Natural killer cell treated with Interleukin-12 subunit alpha and Interleukin-12 subunit beta and Interleukin-15 and Interleukin-18, amount 100 ng/mL, for 72 hours (primary cell): ENCODE measurements around the gene INCA1. TPM values are rescaled to one million over a fixed set of nuclear protein-coding genes. Genes with fewer than 3 reads are reported as not detected.
"Not testable (repeated sequence)": the region's sequence is repeated elsewhere in the genome, so short reads cannot be mapped to it uniquely, and the experiment has no call there.

Experiments used
- ATAC-seq, 2 donors: fragments of 150-1000 bp; cut with Tn5 transposase in 1 of 2; sonication (Bioruptor Pico), chemical (Tn5 transposase) in 1 of 2; 2 replicates each; pipeline ENCODE4 v1.10.0; 2021
- DNase-seq: peaks from one replicate; pipeline ENCODE4 v3.0.0; 2022; ENCODE audit warnings: low spot score
- H3K27ac Mint-ChIP-seq, 2 donors: 1 replicate in 1 of 2; 2 replicates in 1 of 2; pipeline ENCODE4 v1.8.0; 2022; ENCODE audit warnings: mixed read lengths in 2 of 2, mild to moderate bottlenecking in 1 of 2, moderate library complexity in 1 of 2
- H3K27me3 Mint-ChIP-seq, 2 donors: 1 replicate in 1 of 2; 2 replicates in 1 of 2; pipeline ENCODE4 v1.8.0; 2022; ENCODE audit warnings: mixed read lengths in 2 of 2
- H3K36me3 Mint-ChIP-seq: one replicate; pipeline ENCODE4 v1.8.0; 2022; ENCODE audit warnings: mixed read lengths
- H3K4me1 Mint-ChIP-seq, 2 donors: 1 replicate in 1 of 2; 2 replicates in 1 of 2; pipeline ENCODE4 v1.8.0; 2022; ENCODE audit warnings: low read depth in 2 of 2, mixed read lengths in 2 of 2, mild to moderate bottlenecking in 1 of 2
- H3K4me3 Mint-ChIP-seq: one replicate; pipeline ENCODE4 v1.8.0; 2022; ENCODE audit warnings: mixed read lengths
- H3K9me3 Mint-ChIP-seq: 2 replicates; pipeline ENCODE4 v1.8.0; 2022; ENCODE audit warnings: mixed read lengths
- total RNA-seq, 2 donors: library from RNA; stranded (reverse); gene quantifications; one replicate each; pipeline ENCODE4 v1.2.3, GENCODE V29; 2022

The INCA1 gene, protein sequence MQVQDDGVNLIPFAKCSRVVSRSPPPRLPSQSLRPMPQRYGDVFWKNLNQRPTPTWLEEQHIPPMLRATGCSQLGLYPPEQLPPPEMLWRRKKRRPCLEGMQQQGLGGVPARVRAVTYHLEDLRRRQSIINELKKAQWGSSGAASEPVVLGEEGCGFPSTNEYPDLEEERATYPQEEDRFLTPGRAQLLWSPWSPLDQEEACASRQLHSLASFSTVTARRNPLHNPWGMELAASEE
- total RNA-seq, result under 1 TPM; 0.31 to 0.56 TPM

DNA sequence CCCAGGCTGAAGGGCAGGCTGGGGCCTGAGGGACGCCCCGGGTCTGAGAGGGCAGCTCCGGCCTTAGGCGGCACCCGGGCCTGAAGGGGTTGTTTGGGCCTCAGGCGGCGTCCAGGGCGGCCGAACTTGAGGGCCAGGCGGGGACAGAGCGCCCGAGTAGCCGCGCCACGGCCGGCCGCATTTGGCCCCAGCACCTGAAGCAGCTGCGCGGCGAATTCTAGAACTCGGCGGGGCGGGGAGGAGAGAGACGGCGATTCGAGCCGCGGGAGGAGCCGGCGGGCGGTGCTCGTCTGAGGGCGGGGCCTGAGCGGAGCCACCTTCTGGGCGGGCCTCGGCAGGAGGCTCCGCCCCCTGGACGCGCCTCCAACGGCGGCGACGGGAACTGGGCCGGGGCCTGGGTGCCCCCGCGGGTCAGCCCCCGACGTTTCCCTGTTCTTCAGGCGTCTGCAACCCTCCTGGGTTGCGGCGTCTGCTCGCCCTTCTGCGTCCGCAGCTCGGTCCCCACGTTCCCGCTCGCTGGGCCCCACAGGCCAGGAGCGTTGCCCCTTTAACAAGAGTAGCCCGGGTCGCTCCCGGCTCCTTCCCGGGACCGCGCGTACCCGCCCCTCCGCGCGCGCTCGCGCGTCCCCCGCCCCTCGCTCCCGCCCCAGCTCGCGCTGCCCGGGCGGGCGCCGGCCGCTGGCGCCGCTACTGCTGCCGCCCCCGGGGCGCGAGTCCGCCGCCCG lies at the start of gene INCA1, which contains the start of gene KIF1C:
INCA1 (minus strand) TSS at position 221 of the 725 bp plus-strand sequence. CDS start 3,085 bp downstream, outside the sequence.
KIF1C (plus strand) TSS at position 649 of the 725 bp plus-strand sequence. CDS start 2,297 bp downstream, outside the sequence.
- Mint-ChIP-seq H3K4me3 (peak within 1 kb of the TSS; percentile 83), H3K27me3 (peaks cover 0 to 6% of the 10 kb centered on the region in 2 donors), H3K27ac (peak within 1 kb of the TSS; percentile 17 to 80), H3K4me1 (peaks cover 17 to 21% of the 10 kb centered on the region in 2 donors), H3K9me3 (no peaks in the 10 kb centered on the region), H3K36me3 (no peaks in the 10 kb centered on the region)
- DNase-seq (peak; percentile 92), ATAC-seq (peak; percentile 96 to 98)

DNA sequence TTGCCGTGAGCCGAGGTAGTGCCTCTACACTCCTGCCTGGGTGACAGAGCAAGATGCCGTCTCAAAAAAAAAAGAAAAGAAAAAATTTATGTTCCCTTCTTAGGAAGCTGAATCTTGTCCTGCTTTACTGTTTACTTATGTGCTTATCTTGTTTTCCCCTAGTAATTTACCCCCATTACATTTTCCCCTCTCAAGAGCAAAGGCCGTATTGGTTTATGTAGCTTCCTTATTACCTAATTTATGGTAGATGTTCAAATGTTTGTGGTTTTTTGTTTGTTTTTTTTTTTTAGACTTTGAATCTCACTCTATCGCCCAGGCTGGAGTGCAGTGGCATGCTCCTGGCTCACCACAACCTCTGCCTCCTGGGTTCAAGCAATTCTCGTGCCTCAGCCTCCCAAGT lies 48.2 kb upstream of the INCA1 start:
- H3K4me1 Mint-ChIP-seq, result peaks cover 8 to 13% of the 10 kb centered on the region in 2 donors
- H3K27me3 Mint-ChIP-seq, result no peaks in the 10 kb centered on the region

DNA sequence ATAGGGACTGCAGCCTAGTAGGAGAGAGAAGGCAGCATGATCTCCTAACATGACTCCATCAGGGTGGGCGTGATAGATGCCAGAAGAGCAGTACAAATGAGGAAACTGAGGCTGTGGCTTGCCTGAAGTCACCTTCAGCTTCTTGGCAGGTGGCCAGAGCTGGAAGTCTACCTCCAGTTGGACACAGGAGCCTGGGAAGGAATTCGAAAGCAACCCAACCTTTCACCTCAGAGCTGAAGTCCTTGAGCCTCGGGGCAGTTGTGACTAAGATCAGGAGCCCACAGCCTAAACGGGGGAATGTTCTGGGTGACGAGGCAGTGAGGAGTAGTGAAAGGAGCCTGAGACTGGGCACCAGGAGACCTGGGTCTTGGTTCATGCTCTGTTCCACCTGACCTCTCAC lies 47.3 kb upstream of the INCA1 start:
- ATAC-seq (no peak), DNase-seq (no peak)
- H3K4me1 Mint-ChIP-seq, result peaks cover 8 to 12% of the 10 kb centered on the region in 2 donors
- no peaks in the 10 kb centered on the region for H3K9me3 Mint-ChIP-seq
- no peak overlapping the region for H3K4me3 Mint-ChIP-seq
- H3K27me3 Mint-ChIP-seq, result no peaks in the 10 kb centered on the region
- no peaks in the 10 kb centered on the region for H3K36me3 Mint-ChIP-seq
- H3K27ac Mint-ChIP-seq, result no peak overlapping the region

More for the DNA sequence above, 48.2 kb upstream of the INCA1 start:
- Mint-ChIP-seq H3K4me3 (no peak overlapping the region), H3K27ac (no peak overlapping the region), H3K36me3 (no peaks in the 10 kb centered on the region), H3K9me3 (no peaks in the 10 kb centered on the region)
- no peak for ATAC-seq
- no peak for DNase-seq

DNA sequence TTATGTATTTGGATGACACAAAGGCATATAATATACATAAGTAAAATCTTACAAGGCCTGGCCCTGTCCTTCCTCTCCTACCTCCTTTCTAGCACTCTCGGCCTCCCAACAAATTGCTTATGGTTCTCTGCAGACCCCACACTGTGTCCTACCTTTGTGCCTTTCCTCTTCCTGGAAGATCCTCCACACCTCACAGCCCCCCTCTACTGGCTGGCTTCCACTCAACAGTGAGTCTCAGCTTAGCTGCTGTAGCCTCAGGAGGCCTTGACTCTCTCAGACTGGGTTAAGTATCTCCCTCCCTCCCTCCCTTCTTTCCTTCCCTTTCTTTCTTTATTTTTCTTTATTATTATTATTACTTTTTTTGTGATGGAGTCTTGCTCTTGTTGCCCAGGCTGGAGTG lies 46.2 kb upstream of the INCA1 start:
- peak overlapping the region in 1 of 2 donors; percentile 55 for H3K27ac Mint-ChIP-seq
- no peaks in the 10 kb centered on the region for H3K36me3 Mint-ChIP-seq
- H3K4me3 Mint-ChIP-seq, result no peak overlapping the region
- H3K9me3 Mint-ChIP-seq, result no peaks in the 10 kb centered on the region
- ATAC-seq (no peak), DNase-seq (no peak)
- H3K4me1 Mint-ChIP-seq, result peaks cover 8% of the 10 kb centered on the region in 2 donors
- no peaks in the 10 kb centered on the region for H3K27me3 Mint-ChIP-seq

DNA sequence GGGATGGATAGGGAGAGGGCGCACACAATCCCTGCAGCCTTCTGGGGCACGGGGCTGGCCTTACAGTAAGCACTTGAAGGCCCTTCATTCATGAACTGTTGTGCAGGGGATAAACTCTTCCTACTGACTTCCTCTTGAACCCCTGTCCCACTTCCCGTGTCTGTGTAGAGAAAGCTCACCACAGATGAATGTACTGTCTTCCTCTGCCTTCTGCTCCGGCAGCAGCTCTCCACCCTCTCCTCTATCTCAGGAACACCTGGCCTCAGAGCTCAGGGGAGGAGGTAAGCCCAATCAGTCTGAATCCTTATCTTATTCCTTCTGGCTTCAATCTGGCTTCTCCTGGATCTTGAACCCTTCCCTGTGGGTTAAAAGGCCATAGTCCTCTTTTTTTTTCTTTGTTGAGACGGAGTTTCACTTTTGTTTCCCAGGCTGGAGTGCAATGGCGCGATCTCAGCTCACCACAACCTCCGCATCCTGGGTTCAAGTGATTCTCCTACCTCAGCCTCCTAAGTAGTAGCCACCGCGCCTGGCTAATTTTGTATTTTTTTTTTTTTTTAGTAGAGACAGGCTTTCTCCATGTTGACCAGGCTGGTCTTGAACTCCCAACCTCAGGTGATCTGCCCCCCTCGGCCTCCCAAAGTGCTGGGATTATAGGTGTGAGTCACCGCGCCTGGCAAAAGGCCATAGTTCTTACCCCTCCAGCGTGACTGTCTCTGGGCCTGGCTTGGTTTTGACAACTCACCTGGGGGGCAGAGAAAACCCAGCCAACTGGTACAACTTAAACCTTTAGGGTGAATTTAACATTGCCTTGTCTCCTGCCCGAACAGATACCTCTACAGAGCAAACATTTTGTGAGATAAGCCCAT lies 45.1 kb upstream of the INCA1 start:
- H3K27ac Mint-ChIP-seq, result peak overlapping the region; percentile 52 to 55
- DNase-seq, result no peak
- no peaks in the 10 kb centered on the region for H3K36me3 Mint-ChIP-seq
- peaks cover 5 to 8% of the 10 kb centered on the region in 2 donors for H3K4me1 Mint-ChIP-seq
- peak overlapping the region; percentile 61 for H3K4me3 Mint-ChIP-seq
- H3K9me3 Mint-ChIP-seq, result no peaks in the 10 kb centered on the region
- H3K27me3 Mint-ChIP-seq, result no peaks in the 10 kb centered on the region
- no peak for ATAC-seq

DNA sequence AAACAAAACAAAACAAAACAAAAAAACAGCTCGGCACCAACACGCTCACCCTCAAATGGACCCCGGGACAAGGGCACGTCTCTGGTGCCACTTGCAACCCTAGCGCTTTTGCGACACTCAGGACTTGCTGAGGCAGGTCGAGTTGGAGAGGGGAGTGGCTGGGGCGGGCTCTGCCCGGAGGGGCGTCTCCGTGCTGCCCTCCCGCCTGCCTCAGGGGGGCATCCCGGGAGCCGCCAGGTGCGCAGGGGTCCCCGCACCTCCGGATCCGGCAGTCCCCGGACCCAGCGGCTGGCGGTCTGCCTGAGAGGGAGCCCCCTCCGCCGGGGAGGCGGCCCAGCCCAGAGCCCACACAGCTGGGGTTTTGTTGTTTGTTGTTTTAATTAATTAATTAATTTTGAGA lies 38.0 kb upstream of the INCA1 start, which contains the start of gene SLC52A1:
SLC52A1 (minus strand) TSS at position 112 of the 400 bp plus-strand sequence. CDS start 820 bp downstream, outside the sequence.
- DNase-seq, result no peak
- Mint-ChIP-seq H3K27ac (no peak within 1 kb of the TSS), H3K36me3 (no peaks in the 10 kb centered on the region), H3K9me3 (no peaks in the 10 kb centered on the region), H3K27me3 (peaks cover 0 to 2% of the 10 kb centered on the region in 2 donors), H3K4me3 (no peak within 1 kb of the TSS), H3K4me1 (peaks cover 7 to 16% of the 10 kb centered on the region in 2 donors)
- ATAC-seq, result no peak

DNA sequence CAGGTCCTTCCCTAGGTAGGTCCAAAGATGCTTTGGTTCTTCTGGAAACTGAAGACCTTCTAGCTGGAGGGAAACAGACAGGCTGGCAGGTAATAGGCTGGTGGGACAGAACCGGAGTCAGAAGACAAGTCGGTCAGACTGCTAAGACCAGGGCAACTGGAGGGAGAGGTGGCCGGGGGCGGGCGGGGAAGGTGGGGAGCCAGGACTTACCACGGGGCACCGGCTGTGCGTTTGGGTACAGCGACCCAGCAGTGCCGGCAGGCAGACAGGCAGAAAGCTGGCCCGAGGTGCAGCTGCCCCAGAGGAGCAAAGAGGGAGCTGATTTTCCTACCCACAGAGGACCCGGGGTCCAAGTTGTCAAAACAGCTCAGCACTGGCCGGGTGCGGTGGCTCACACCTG lies 37.3 kb upstream of the INCA1 start:
- peaks cover 0 to 2% of the 10 kb centered on the region in 2 donors for H3K27me3 Mint-ChIP-seq
- no peak for DNase-seq
- no peaks in the 10 kb centered on the region for H3K36me3 Mint-ChIP-seq
- ATAC-seq, result no peak
- H3K4me3 Mint-ChIP-seq, result no peak overlapping the region
- peaks cover 7 to 16% of the 10 kb centered on the region in 2 donors for H3K4me1 Mint-ChIP-seq
- no peaks in the 10 kb centered on the region for H3K9me3 Mint-ChIP-seq
- no peak overlapping the region for H3K27ac Mint-ChIP-seq

DNA sequence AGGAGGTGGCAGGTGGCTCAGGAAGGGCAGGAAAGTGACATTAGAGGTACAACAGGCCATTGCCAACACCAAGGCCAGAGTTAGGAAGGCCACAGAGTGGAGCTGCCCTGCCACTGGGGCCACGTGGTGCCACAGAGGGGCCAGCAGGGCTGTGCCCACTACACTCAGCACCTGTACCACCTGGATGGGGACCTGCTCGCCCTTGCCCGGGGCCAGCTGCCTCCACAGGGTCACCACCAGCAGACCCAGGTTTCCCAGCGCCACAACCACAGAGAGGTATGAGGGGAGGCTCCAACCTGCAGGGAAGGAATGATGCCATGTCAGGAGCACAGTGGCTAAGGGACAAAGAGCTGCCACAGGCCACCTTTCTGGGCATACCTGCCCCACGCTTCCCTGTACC lies 36.7 kb upstream of the INCA1 start:
- H3K27me3 Mint-ChIP-seq, result peaks cover 0 to 2% of the 10 kb centered on the region in 2 donors
- DNase-seq (no peak), ATAC-seq (no peak)
- no peaks in the 10 kb centered on the region for H3K36me3 Mint-ChIP-seq
- no peaks in the 10 kb centered on the region for H3K9me3 Mint-ChIP-seq
- no peak overlapping the region for H3K27ac Mint-ChIP-seq
- no peak overlapping the region for H3K4me3 Mint-ChIP-seq
- peaks cover 7 to 16% of the 10 kb centered on the region in 2 donors for H3K4me1 Mint-ChIP-seq

DNA sequence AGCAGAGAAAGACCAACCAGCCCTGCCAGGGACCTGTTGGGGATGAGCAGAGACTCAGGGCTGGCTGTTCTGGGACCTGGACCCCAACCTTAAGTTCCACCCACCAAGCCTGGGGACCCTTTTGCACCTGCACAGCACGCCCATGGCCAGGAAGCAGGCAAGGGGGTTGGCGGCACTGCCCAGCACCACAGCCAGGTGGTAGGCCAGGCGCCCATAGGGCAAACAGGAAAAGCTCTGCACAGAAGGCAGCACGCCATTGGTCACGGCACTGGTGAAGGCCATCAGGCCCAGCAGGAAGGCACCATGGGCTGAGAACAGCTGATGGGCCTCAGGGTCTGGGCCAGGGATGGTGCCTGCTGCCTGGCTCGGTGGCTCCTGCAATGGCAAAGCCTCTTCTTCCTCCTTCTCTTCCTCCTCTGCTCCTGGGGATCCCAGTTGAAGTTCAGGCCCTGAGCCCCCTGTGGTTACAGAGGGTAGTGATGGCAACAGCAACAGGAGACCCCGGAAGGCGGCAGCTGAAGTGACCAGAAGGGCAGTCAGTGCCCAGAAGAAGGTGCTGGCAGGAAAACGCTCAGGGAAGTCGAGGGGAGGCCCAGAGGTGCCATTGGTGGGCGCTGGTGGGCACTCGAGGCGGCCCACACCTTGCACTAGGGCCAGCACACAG lies 36.2 kb upstream of the INCA1 start:
- Mint-ChIP-seq H3K9me3 (no peaks in the 10 kb centered on the region), H3K27me3 (peaks cover 0 to 2% of the 10 kb centered on the region in 2 donors), H3K4me3 (no peak overlapping the region), H3K4me1 (peaks cover 7 to 16% of the 10 kb centered on the region in 2 donors), H3K36me3 (no peaks in the 10 kb centered on the region), H3K27ac (no peak overlapping the region)
- ATAC-seq (no peak), DNase-seq (no peak)

DNA sequence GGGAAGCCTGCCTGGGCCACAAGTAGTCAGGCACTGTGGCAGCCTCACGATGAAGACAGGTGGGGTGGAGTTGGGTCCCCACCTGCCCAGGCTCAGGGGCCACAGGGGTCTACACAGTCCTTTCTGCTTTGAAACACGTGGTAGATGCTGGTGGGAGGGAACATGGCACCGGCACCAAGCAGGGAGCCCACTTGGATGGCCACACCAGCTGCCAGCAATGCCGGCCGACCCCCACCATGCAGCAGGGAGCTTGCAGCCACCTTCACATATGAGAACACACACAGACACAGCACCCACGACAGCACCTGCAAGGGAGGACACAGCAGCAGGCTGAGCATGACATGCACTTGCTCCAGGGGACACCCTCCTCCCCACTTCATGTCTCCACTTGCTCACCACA lies 35.5 kb upstream of the INCA1 start:
- no peaks in the 10 kb centered on the region for H3K36me3 Mint-ChIP-seq
- DNase-seq (no peak), ATAC-seq (no peak)
- peaks cover 0 to 2% of the 10 kb centered on the region in 2 donors for H3K27me3 Mint-ChIP-seq
- no peak overlapping the region for H3K27ac Mint-ChIP-seq
- no peaks in the 10 kb centered on the region for H3K9me3 Mint-ChIP-seq
- peaks cover 10 to 16% of the 10 kb centered on the region in 2 donors for H3K4me1 Mint-ChIP-seq
- no peak overlapping the region for H3K4me3 Mint-ChIP-seq

DNA sequence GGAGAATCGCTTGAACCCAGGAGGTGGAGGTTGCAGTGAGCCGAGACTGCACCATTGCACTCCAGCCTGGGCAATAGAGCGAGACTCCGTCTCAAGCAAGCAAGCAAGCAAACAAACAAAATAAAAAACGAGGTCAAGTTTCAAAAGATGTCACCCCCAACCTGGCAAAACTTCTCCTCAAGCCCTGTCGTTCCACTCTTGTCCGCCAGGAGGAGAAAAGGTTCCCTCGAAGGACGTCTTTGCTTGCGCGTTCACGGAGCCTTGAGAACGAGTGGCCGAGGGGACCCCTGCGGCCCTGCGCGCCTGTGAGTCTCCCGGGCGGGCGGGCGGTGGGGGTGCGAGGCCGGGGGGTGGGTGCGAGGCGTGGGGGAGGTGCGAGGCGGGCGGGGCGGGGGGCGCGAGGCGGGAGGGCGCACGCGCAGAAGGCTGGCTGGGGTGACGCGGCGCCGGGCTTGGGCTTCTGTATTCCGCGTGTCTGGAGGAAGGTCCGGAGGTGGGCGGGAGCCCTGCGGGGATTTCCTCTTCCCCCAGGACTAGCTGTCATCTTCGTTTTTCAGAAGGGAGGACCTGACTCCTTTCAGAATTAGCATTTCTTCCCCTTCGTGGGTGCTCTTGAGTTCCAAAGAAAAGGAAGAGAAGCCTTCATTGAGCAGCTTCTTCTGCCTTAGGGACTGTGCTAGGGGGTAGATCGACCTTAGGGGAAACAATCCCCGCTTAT lies 34.2 kb upstream of the INCA1 start:
- H3K9me3 Mint-ChIP-seq, result no peaks in the 10 kb centered on the region
- ATAC-seq, result peak; percentile 89 to 91
- peak overlapping the region; percentile 67 to 81 for H3K27ac Mint-ChIP-seq
- H3K4me3 Mint-ChIP-seq, result peak overlapping the region; percentile 85
- no peaks in the 10 kb centered on the region for H3K36me3 Mint-ChIP-seq
- peak; percentile 86 for DNase-seq
- peaks cover 0 to 2% of the 10 kb centered on the region in 2 donors for H3K27me3 Mint-ChIP-seq
- peaks cover 10 to 16% of the 10 kb centered on the region in 2 donors for H3K4me1 Mint-ChIP-seq

DNA sequence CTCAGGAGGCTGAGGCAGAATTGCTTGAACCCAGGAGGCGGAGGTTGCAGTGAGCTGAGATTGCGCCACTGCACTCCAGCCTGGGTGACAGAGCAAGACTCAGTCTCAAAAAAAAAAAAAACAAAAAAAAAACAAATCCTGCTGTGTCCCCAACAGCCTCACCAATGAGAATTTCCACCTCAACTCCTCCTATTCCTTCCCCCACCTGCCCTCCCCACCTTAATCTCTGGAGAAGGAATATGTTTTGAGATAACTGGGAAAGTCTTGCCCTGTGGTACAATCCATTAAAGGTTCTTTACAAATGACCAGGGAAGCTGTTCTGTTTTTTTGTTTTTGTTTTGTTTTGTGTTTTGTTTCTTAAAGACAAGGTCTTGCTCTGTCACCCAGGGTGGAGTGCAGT lies 32.8 kb upstream of the INCA1 start:
- DNase-seq, H3K27me3 Mint-ChIP-seq, H3K36me3 Mint-ChIP-seq, H3K9me3 Mint-ChIP-seq, H3K4me3 Mint-ChIP-seq, ATAC-seq, H3K27ac Mint-ChIP-seq: not testable (repeated sequence)
- H3K4me1 Mint-ChIP-seq, result peaks cover 10 to 16% of the 10 kb centered on the region in 2 donors
